G401.6 (cell line): ENCODE results near the gene RNF4.

Experiments
- FAIRE-seq: peaks from 2 replicates; lab custom pipeline; 2012; peaks lifted over from hg19 to GRCh38; lab: Jason Lieb, UNC

RNF4 gene

DNA sequence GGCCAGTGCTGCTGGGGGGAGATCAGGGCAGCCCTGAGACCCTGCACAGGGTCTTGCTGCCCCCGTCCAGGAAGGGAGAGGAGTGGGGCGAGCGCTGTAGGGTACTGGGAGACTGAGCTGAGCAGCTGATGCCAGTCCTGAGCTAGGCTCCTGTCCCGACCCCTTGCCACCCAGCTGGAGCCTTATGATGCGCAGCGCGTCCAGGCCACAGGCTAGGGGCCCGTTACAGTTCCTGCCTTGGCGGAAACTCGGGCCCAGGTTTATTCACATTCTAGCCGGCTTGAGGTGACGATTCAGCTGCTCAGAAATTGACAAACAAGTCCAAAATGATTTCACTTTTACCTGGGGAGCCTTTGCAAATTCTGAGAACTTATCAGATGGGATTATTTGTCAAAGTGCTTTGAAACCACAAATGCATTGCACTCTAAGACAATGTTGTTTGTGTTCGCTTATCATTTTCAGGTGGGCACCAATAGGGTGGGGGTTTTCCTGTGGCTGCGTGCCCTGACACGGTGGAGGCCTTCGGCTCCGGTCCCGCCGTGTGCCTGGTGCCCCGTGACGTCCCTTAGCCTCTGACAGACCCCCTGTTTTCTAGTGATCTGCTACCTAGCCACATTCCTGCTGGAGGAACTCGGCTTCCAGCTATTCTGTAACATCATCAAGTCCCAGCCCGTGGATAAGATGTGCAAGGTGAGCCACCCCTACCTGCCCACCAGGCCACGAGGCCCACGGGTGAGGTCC lies 31.3 kb upstream of the RNF4 start:
- FAIRE-seq: no peak

DNA sequence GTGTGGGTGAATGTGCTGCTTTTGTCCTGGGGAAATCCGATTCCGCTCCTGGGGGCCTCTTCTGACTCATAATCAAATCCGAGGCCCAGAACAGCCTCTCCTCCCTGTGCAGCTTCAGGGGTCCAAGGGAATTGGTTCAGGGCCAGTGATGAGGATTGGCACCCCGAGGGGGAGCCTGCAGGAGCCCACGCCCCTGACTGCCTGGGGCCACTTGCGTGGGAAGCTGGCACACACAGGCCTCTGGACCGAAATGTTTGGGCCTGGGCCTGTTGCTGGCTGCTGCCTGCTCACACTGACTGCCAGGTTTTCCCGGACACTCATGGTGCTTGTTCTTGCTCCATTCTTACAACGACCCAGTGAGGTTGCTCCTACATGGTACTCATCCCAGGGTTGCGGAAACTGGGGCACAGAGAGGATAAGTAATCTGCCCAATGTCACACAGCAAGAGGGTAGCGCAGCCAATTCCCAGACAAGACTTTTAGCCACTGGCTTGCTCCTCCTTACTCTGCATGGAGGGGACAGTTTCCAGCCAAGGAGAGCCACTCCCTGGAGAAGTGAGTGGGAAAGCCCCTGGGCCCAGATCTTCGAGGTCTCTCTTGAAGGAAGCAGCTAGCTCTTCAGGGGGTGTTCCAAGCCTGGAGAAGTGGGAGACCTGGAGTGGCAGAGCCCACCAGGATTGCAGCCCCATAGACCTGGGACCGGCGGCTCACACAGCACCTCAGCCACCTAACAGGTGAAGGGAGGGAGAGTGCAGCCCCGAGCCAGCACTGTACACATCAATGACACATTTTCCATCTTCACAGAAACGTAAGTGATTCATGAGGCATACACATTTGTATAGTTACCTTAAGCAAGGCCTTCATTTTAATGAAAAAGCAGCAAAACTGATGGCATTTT lies 29.8 kb upstream of the RNF4 start:
- no peak for FAIRE-seq

DNA sequence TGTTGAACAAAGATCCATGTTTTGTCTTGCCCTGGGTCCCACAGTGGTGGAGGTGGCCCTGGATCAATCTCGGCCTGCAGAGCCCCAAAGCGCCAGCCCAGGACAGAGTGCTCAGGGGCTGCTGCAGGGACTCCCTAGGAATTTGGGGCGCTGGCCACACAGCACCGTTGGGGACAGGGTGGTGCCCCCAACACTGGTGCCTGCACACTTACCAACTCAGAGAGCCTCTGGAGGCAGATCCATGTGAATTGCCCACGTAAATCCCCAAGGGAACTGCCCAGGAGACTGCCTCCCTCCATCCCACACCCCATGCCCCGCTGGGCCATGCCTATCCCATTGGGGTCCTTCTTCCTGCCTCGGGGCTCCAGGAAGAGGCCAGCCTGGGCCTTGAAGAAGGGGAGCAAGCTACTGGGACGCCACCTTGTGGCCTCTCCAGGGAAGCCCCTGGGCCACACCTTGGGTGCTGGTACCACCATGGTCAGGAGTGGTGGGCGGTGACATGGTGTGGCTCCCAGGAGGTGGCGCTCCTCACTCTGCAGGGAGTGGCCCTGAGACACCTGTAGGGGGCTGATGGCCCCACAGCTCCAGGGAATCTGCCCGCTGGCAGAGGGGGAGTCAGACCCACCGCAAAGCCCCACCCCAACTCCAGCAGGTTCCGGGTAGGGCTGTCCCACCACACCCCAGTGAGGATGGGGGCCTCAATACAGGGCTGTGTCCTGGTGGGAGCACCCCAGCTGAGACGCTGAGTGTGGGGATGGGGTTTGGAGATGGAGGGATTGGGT lies 27.3 kb upstream of the RNF4 start:
- FAIRE-seq: no peak

DNA sequence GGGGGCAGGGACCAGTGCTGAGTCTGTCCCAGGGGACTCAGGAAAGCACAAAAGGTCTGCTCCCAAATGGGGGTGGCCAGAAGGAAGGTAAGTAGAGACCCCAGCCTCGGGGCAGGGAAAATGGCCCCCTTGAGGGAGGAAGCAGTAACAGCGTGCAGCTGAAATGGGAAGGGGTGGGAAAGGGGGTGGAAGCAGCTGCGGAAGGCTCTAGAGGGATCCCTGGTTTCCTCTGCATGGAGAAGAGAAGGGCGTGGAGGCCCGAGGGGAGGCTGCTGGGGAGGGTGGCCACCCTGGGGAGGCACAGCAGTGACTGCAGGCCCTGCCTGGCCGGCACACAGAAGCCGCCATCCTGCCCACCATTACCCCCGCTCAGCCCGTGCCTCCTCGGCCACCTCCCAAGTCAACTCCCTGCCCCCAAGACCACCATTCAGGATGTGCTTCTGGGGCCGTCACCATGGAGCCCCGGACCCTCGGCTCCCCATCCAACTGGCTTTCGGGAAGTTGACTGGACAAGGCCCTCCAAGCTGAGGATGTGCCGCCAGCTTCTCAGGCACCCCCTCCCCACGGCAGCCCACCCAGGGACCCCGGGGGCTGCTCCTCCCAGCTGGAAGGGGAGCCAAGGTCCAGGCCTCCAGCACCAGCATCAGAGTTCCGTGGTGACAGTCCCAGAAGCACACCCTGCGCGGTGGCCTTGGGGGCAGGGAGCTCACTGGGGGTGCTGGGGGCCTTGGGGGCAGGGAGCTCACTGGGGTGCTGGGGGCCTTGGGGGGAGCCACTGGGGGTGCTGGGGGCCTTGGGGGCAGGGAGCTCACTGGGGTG lies 26.5 kb upstream of the RNF4 start:
- no peak for FAIRE-seq

DNA sequence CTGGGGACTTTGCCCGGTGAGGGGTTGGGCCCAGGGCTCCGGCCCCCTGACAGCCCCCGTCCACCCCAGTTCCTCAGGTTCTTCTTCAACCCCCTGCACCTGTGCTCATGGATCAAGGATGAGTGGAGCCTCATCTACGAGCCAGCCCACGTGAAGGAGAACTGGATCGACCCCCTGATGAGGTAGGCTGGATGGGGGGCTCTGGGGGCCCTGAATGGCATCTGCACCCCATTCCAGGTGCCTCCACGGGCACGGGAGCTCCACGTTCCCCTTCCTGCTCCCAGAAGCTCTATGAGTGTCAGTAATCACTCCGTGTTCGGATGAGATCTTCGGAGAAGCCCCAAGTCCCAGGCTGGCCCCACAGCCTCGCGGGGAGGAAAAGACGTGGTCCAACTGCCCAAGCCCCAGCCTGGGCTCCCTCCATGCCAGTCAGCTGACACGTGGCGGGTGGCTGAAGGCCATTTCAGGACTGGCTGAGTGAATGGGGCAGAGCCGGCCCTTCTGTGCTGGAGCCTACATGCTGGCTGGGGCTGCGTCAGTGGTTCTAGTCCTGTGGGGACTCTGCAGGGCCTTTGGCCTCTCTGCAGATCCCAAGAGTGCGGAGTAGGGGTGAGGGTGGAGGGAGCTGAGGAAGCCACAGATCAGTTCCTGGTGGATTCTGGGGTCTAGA lies 25.7 kb upstream of the RNF4 start:
- no peak for FAIRE-seq

DNA sequence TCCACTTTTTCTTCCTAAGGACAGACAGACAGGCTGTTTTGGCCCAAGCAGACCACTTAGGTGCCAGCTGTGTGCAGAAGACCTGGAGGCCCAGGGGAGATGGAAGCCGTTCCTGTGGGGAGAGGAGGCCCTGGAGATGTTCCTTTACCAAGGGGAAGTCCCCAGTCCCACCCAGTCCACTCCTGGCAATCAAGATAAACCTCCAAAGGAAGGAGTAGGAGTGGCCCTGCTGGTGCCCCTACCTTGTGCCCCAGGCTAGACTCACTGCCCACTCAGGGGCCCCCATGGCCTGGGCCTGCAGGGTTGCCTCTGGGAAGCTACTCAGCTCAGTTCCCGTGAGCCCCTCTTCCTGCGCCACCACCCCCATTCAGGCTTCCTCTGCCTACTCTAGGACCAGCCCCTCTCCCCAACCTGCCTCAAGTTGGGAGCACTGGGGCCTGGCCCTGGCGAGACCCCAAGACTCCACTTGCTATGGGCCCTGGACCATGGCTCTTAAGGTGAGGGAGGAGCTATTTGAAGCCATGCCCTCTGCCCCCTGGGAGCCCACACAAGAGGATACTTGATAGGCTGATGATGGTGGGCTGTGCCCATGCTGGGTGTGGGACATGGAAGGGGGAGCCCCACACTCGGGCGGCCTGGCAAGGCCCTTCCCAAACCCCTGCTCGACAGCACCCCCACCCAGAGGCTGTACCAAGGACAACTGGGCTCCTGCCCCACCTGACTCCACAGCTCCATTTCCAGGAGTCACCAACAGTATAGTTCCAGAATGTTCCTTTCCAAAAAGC lies 24.8 kb upstream of the RNF4 start:
- FAIRE-seq: no peak

DNA sequence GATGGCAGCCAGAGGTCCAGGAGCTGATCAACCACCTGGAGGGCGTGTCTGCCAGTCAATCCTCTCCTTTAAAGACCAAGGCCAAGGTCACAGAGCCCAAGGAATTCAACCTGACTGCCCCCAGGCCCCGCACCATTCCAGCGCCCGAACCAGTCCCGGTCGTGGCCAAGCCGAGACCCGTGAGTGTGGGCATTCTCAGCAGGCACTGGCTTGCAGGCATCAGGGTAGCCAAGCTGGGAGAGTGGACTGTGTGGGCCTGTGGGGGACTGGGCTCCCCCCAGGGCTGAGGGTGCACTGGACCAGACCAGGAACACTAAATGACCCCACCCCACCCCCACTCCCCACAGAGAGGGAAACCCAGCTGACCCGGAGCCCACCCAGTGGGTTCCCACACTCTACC lies 23.8 kb upstream of the RNF4 start:
- FAIRE-seq: no peak

DNA sequence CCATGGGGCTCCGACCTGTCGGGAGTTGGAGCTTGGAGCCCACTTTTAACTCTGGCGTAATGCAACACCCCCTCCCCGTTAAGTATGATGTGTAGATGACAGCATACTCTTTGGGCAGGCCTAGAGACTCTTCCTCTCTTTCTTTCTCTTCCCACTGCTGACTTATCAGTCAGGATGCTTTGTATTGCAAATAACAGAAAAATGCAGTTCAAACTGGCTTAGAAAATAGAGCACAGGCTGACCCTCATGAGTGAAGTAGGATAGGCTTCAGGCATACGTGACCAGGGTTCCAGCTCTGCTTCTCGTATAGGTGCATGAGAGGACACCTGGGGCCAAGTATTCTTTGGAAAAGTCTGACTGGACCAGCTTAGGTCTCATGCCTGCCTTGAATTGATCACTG lies 23.3 kb upstream of the RNF4 start:
- FAIRE-seq: no peak

DNA sequence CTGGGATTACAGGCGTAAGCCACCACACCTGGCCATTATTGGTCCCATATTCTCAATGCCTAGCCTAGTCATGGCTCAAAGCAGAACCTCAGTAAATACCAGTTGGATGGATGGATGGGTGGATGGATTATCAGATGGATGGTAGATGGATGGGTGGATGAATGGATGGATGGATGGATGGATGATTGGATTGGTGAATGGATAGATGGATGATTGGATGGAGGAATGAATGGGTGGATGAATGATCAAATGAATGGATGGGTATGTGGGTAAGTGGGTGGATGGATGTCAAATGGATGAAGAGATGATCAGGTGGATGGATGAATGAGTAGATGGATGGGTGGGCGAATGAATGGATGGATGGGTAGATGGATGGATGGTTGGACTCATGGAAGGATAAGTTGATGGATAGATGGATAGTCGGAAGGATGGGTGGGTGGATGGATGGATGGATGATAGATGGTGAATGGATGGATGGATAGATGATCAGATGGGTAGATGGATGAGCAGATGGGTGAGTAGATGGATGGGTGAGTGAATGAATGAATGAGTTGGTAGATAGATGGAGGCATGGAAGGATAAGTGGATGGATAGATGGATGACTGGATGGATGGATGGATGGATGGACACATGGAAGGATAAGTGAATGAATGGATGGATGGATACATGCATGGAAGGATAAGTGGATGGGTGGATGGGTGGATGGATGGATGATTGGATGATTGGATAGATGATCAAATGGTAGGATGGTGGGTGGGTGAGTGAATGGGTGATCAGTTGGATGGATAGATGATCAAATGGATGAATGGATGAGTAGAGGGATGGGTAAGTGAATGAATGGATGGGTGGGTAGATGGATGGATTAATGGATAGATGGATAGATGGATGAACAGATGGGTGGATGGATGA lies 22.0 kb upstream of the RNF4 start:
- FAIRE-seq: no peak

DNA sequence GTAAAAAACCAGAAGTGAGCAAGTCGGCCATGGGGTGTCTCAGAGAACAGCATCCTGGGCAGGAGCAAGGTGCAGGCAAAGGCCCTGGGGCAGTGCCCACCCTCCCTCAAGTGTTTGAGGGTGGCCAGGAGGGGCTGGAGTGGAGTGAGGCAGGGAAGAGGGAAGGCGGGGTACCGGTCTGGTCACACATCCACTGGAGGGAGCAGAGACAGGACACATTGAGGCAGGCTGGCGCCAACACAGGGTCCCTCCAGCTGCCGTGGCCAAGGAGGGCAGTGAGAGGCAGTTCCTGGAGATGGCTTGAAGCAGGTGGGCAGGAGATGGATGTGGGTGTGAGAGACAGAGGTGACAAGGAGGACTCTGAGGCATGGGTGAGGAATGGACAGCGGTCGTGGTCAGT lies 20.3 kb upstream of the RNF4 start:
- FAIRE-seq: no peak

DNA sequence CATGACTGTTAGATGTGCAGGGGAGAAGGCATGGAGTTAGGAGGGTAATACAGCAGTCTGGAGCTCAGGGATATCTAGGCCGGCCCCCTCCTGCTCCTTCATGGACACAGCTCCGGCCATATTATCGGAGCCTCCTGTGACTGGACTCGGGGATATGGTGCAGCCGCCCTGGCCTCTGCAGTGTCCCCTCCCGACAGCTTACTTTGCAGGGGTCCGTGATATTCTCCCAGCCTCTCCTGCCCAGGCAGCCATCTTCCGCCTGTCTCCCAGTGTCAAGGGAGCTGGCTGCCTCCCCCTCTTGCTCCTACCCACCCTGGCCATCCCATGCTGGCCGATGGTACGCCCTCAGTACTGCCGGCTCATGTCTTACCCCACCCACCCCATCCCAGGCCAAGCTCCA lies 19.9 kb upstream of the RNF4 start:
- no peak for FAIRE-seq

DNA sequence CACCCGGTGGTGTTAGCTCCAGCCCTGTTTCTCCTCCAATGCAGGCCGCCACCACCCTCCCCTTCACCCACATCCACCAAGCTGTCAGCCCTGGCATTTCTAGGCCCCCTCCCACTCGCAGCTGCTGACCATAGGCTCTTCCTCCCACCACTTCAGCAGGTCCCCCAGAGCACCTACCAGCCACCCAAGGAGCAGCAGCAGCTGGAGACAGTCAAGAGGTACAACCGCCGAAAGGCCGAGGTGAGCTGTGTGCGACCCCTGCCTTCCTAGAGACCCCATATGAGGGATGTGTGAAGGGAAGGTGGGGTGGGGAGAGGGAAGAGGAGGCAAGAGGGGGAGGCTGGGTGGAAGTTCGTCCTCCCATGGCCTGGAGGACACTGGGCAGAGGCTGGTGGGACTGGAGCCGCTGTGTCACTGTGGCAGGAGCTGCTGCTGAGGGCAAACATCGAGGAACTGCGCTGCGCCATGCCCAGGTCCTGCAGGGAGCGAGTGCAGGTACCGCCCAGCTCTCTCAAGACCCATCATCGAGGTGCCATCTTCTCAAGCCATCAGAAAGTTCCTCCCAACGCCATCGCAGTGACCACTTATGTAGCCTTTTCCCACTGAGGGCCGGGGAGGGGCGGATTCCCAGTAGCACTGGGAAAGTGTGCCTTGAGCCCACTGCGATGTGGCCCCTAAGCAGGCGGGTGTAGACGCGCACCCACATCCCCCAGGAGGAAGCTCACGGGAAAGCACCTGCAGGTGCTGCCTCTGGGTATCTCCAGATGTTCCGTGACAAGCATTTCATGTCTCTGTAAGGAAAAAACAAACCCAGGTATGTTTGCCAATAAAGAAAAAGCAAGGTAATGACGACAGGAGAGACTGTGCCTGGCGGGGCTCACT lies 19.2 kb upstream of the RNF4 start:
- no peak for FAIRE-seq

DNA sequence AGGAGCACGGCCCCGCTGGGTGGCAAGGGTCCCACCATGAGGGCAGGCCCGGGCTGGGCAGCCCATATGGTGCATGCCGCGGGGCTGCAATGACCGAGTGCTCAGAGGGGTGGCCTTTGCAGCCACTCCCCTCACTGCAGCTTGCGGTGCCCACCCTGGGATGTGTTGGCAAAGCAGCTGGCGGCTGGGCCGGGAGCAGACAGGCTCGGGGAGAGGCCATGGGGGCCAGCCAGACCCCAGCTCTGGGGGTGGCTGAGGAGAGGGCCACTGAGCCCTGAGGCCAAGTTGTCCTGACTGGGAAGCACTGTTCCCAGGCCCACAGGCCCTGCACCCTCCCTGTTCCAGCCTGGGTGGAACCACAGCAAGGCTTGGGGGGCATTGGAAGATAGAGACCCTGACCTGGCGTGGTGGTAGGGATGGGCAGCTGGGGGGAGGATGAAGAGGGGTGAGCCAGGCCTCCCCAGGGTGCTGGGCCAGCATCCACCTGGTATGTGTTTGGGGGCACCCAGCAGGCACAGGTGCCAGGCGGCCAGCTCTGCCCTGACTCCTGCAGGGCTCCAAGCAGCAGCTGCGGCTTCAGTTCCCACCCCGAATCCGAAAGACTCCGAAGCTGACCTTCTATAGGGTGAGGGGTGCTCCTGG lies 18.4 kb upstream of the RNF4 start:
- FAIRE-seq: no peak

DNA sequence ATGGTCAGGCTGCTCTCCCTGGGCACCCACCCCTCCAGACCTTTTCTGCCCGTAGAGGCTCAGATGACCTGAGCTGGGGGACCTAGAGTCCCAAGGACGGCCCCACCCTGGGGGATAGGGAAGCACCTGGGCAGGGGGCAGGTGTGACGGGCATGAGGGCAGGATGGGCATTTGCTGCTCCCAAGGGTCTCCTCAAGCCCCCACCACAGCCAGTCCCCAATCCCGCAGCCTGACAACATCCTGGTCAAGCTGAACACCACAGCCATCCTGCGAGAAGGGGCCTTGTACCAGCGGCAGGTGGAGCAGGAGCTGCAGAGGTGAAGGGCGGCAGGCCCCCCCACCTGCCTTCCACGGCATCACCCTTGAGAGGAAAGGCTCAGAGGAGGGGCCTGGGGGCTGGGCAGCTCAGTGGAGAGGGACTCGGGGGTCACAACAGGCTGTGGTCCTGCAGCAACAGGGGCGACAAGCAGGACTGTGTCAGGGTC lies 17.8 kb upstream of the RNF4 start:
- no peak for FAIRE-seq

DNA sequence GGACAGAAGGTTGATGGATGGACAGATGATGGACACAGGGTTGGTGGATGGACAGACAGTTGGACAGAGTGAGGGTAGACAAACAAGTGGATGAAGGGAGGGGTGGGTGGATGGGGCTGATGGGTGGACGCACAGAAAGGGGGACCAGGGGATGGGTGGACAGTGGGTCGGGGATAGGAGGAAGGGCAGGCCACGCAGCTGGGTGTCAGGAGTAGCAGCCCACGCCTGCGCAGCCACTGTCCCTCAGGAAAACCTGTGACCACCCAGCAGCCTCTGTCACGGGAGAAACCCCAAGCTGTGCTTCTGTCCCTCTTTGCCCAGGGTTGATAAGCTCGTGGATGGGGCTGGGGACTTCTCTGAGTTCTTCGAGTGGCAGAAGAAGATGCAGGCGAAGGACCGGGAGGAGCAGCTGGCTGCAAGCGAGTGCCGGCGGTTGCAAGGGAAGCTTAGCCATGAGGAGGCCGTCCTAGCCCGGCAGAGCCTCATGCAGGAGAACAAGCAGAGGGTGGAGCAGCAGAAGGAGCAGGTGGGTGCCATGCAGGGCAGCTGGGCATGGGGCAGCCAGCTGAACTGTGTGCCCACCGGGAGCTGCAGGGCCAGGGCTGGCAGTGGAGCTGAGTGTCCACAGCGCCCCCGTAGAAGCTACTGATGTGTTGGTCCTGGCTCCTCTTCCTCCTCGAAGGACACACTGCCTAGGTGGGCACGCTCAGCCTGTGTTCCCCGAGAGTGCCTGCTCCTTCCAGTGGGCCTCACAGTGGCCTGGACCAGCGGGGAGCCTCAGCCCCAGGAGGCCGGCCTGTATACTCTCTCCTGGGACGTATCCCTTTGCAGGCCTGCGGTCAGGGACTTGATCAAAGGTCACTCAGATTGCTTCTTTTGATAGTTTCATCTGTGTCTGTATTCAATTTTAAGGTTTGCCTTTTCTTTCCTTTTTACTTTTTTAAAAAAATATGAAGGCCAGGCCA lies 16.8 kb upstream of the RNF4 start:
- FAIRE-seq: no peak

DNA sequence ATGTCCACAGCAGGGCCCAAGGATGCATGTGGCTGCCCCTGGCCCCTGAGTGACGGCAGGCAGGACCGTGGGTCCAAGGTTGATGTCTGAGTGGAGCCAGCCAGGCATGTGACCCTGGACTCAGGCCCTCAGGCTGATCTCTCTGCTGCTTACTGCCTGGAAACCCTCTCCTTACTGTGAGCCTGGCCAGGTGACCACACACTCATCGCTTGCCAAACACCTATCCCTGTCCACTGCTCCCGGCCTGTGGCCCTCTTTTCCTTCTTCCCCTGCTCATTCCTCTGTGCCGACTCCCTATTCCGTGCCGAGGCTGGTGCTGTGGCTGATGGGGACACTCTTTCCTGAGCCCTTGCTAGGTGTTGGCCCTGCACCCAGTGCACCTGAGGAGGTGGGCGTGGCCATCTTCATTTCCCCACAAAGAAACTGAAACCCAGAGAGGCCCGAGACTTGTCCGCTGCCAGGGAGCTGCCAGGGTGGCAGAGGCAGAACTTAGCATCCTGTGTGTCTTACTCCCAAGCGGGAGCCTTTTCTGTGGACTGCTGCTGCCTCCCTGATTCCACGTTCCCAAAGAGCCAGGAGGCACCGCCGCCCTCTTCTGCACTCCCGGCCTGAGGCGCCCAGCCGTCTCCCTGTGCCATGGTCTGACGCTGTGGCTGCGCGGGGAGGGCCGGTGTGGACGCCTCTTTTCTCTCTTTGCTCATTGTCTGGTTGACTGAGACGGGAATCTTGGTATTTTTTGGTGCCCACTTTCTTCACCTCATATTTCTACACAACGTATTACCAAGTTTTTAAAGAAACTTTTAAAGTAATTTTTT lies 11.2 kb upstream of the RNF4 start:
- FAIRE-seq: no peak
